Lower leg skin (tissue), 4 donors: ENCODE results near the gene NTN3. TPM values are rescaled to one million over a fixed set of nuclear protein-coding genes. Genes with fewer than 3 reads are reported as not detected.
A peak's percentile ranks its signal among the peaks of the same experiment; 100 is the strongest.
"Not testable (repeated sequence)": the region's sequence is repeated elsewhere in the genome, so short reads cannot be mapped to it uniquely, and the experiment has no call there.

ENCODE experiments used
- DNase-seq, 2 donors: peaks; one replicate each; pipeline ENCODE4 v3.0.0-alpha.2; 2019; ENCODE audit warnings: low spot score in 2 of 2
- H3K4me3 ChIP-seq: fragments of 200-600 bp; sonication (generic); 2 replicates; pipeline ENCODE4 v1.5.1; 2017; ENCODE audit warnings: mild to moderate bottlenecking, low read depth; ENCODE audit not compliant: poor library complexity, severe bottlenecking
- CTCF ChIP-seq, 3 donors: fragments of 450-650 bp; IDR thresholded peaks; one replicate each; pipeline ENCODE4 v1.5.1; 2016; ENCODE audit warnings: antibody characterized with exemption in 3 of 3, mild to moderate bottlenecking in 3 of 3, moderate library complexity in 2 of 3
- POLR2A ChIP-seq, 2 donors: fragments of 450-650 bp; IDR thresholded peaks; one replicate each; pipeline ENCODE4 v1.6.1; 2016 to 2017; ENCODE audit warnings: antibody characterized with exemption in 2 of 2, mild to moderate bottlenecking in 1 of 2, moderate library complexity in 1 of 2
- WGBS, 2 donors: methylation state at CpG; one replicate each; pipeline ENCODE4 v1.1.5; 2018; 5-methylcytosine and 5-hydroxymethylcytosine counted together
- intact Hi-C: fragments of 100-400 bp; cut with DNase I; formaldehyde crosslinking; loops from one replicate; pipeline ENCODE4 v1.15.0; 2023; ENCODE audit warnings: low total_unique reads
- total RNA-seq, 4 donors: library from RNA; depleted of rRNA; stranded (reverse); fragments of >200 nt; gene quantifications; one replicate each; pipeline ENCODE4 v1.1.0, GENCODE V29; 2016

Gene NTN3
- total RNA-seq, 4 donors from 2014 or later, result 0.45 to 0.95 TPM; not detected in 2

GRCh38 chr16:2438121-2438520 lies 33.0 kb upstream of the NTN3 start:
- H3K4me3 ChIP-seq, result no peak overlapping the region
- TF ChIP-seq CTCF (IDR thresholded peaks at IDR 0.05), result no peak
- TF ChIP-seq POLR2A (IDR thresholded peaks at IDR 0.05), result no peak
- intact Hi-C loops, result no loop called here
- DNase-seq, result no peak
- 83 to 89% methylated on average over 14 of the region's 14 CpGs for WGBS, 2 donors

GRCh38 chr16:2439598-2439997 lies 31.5 kb upstream of the NTN3 start:
- DNase-seq, result no peak
- intact Hi-C loops, result no loop called here
- no peak overlapping the region for H3K4me3 ChIP-seq
- 90 to 96% methylated on average over 10 to 11 of the region's 11 CpGs for WGBS, 2 donors
- TF ChIP-seq POLR2A (IDR thresholded peaks at IDR 0.05) (no peak), CTCF (IDR thresholded peaks at IDR 0.05) (no peak)

- H3K4me3 ChIP-seq, intact Hi-C loops: not testable (repeated sequence)
- WGBS, 2 donors, result 83 to 87% methylated on average over 14 to 15 of the region's 15 CpGs
Measured at GRCh38 chr16:2441143-2441804, 29.8 kb upstream of the NTN3 start.

GRCh38 chr16:2443555-2443954 lies 27.5 kb upstream of the NTN3 start:
- WGBS, 2 donors, result 91 to 93% methylated on average over 9 of the region's 9 CpGs
- TF ChIP-seq CTCF (IDR thresholded peaks at IDR 0.05), result no peak
- TF ChIP-seq POLR2A (IDR thresholded peaks at IDR 0.05), result no peak
- DNase-seq, result no peak
- intact Hi-C loops, result no loop called here
- no peak overlapping the region for H3K4me3 ChIP-seq

More at GRCh38 chr16:2441143-2441804, 29.8 kb upstream of the NTN3 start:
- not testable (repeated sequence) for DNase-seq

GRCh38 chr16:2447920-2448583 lies 23.0 kb upstream of the NTN3 start:
- no peak for TF ChIP-seq CTCF (IDR thresholded peaks at IDR 0.05)
- no peak for TF ChIP-seq POLR2A (IDR thresholded peaks at IDR 0.05)
- intact Hi-C loops, result no loop called here
- peak in 1 of 2 donors; percentile 81 for DNase-seq
- 89 to 90% methylated on average over 11 of the region's 11 CpGs for WGBS, 2 donors
- no peak overlapping the region for H3K4me3 ChIP-seq

- TF ChIP-seq POLR2A (IDR thresholded peaks at IDR 0.05), result no peak
- TF ChIP-seq CTCF (IDR thresholded peaks at IDR 0.05), result no peak
- intact Hi-C loops, result no loop called here
- no peak for DNase-seq
- no peak overlapping the region for H3K4me3 ChIP-seq
- WGBS, 2 donors, result 88 to 96% methylated on average over 5 to 16 of the region's 25 CpGs
Measured at GRCh38 chr16:2449118-2449517, 22.0 kb upstream of the NTN3 start.
